Endometrial microvascular endothelial cells (primary cell): ENCODE measurements around the gene NUBPL. TPM values are rescaled to one million over a fixed set of nuclear protein-coding genes. Genes with fewer than 3 reads are reported as not detected.
"Not testable (repeated sequence)": the region's sequence is repeated elsewhere in the genome, so short reads cannot be mapped to it uniquely, and the experiment has no call there.

ENCODE experiments used
- in situ Hi-C: cut with HindIII; loops from 2 replicates; pipeline ENCODE4 v1.10.0; 2017; ENCODE audit warnings: low sequenced_read_pairs, low pct_unique_long_range_greater_than_20kb; ENCODE audit errors: inconsistent ontology term
- total RNA-seq: library from RNA; depleted of rRNA; stranded (reverse); fragments of >200 nt; gene quantifications from one replicate; pipeline ENCODE4 v1.2.3, GENCODE V29; 2015; ENCODE audit errors: inconsistent ontology term

The NUBPL gene
- total RNA-seq, 1 donor from 2014 or later = 6.6 TPM

- in situ Hi-C loops = not testable (repeated sequence)
These were observed 91.7 kb downstream of the NUBPL start for GRCh38 chr14:31652900-31653299.

GRCh38 chr14:31657917-31658316, 96.7 kb downstream of the NUBPL start:
- in situ Hi-C loops = no loop called here

DNA sequence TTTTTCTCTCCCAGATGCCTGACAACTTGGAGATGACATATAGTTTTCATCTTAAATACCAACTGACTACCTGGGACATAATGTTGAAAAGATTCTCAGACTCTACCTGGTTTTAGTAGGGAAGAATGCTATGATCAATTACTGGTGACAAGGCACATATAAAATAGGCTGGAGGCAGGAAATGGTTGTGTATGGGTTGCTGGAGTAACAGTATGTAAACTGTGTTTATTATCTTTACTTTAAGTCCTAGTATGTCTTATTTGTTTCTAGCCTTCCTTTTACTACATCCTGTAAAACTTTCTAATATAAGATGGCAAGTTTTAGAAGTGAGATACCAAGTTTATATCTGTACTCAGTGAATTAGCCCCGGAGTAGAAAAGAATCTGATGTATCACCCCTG, 98.1 kb downstream of the NUBPL start:
- in situ Hi-C loops = no loop called here

- in situ Hi-C loops = no loop called here
These were observed 99.0 kb downstream of the NUBPL start for GRCh38 chr14:31660191-31660590.

DNA sequence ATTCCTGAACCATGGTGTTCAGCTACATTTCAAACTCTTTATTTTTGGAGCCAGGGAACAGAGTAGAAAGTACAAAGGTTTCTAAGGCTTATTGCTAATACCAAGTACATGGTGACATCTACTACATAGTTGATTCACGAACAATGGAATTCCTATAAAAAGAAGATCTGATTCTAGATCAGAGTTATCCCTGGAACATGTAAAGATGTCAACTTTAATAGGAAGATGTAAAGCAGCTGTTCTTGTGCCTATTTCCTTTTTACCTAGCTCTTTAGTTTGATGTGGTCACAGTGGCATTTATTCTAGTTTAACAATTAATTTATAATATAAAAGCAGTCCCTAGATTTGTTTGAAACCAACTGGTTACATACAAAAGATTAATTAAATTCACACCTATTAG, 99.5 kb downstream of the NUBPL start:
- in situ Hi-C loops = no loop called here

DNA sequence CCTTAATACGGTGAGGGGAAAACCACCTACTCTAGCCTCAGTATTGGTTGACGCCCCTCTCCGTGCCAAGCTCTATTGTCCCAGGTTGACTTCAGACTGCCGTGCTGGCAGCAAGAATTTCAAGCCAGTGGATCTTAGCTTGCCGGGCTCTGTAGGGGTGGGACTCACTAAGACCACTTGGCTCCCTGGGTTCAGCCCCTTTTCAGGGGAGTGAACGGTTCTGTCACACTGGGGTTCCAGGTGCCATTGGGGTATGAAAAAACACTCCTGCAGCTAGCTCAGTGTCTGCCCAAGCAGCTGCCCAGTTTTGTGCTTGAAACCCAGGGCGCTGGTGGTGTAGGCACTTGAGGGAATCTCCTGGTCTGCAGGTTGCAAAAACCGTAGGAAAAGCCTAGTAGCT, 107.1 kb downstream of the NUBPL start:
- in situ Hi-C loops = no loop called here

DNA sequence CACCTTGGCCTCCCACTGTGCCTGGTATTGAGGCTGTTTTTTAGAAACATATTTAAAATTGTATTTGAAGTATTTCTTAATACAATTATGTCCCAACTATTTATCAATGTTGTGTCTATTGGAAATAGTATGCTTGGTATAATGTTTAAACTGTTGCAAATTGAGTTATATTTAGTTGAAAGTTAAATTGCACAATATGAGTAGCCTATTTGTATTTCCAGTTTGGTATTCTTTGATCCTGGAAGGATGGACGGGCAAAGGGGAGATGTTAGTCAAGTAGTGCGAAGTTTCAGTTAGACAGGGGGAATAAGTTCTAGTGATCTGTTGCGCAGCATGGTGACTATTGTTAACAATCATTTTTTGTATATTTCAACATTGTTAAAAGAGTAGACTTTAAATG, 111.5 kb downstream of the NUBPL start:
- in situ Hi-C loops = no loop called here

DNA sequence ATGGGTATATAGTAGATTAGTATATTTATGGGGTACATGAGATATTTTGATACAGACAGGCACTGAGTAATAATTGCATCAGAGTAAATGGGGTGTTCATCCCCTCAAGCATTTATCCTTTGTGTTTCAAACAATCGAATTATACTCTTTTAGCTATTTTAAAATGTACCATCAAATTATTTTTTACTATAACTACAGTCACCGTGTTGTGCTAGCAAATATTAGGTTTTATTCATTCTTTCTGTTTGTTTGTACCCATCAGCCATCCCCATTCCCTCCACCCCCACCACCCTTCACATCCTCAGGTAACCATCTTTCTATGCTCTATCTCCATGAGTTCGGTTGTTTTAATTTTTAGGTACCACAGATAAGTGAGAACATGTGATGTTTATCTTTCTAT, 115.8 kb downstream of the NUBPL start:
- in situ Hi-C loops = no loop called here

GRCh38 chr14:31677630-31678029, 116.4 kb downstream of the NUBPL start:
- in situ Hi-C loops = no loop called here

- in situ Hi-C loops = no loop called here
These were observed 117.4 kb downstream of the NUBPL start for GRCh38 chr14:31678421-31679249.

DNA sequence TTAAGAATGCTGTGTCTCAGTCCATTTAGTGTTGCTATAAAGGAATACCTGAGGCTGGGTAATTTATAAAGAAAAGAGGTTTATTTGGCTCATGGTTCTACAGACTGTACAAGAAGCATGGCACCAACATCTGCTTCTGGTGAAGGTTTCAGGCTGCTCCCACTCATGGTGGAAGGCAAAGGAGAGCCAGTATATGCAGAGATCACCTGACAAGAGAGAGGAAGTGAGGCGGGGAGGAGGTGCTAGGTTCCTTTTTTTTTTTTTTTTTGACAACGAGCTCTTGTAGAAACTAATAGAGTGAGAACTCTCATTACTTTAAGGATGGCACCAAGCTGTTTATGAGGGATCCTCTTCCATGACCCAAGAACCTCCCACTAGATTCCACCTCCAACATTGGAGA, 121.6 kb downstream of the NUBPL start:
- in situ Hi-C loops = no loop called here

DNA sequence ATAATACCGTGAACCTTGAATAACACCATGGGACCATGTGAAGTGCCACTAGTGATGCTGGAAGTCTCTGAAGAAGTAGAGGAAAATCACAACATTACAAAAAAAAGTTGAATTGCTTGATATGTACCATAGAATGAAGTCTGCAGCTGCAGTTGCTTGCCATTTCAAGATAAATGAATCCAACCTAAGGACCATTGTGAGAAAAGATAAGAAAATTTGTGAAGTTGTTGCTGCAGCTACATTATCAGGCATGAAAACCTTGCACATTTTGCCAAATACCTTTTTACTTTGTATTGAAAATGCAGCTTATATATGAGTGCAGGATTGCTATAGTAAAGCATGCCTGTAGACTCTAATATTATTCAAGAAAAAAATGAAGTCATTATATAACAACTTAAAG, 126.5 kb downstream of the NUBPL start:
- in situ Hi-C loops = no loop called here

DNA sequence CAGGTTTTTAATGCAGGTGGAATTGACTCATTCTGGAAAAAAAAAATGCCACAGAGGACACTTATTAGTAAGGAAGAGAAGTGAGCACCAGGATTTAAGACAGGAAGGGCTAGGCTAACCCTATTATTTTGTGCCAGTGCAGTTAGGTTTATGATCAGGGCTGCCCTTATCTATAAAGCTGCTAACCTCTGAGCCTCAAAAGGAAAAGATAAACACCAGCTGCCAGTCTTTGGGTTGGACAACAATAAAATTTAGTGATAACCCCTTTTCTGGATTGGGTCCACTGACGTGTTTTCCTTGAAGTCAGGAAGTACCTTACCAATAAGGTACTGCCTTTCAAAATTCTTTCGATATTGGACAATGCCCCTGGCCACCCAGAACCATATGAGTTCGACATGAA, 128.9 kb downstream of the NUBPL start:
- in situ Hi-C loops = no loop called here

GRCh38 chr14:31692376-31692781, 131.2 kb downstream of the NUBPL start:
- in situ Hi-C loops = no loop called here

- in situ Hi-C loops = no loop called here
These were observed 135.2 kb downstream of the NUBPL start for GRCh38 chr14:31696378-31696777.

GRCh38 chr14:31699809-31700208, 138.6 kb downstream of the NUBPL start:
- in situ Hi-C loops = no loop called here

- in situ Hi-C loops = no loop called here
These were observed 139.3 kb downstream of the NUBPL start for GRCh38 chr14:31700282-31701074.

- in situ Hi-C loops = no loop called here
These were observed 140.9 kb downstream of the NUBPL start for GRCh38 chr14:31702130-31702529.

GRCh38 chr14:31703056-31703455, 141.9 kb downstream of the NUBPL start:
- in situ Hi-C loops = no loop called here

GRCh38 chr14:31705731-31706130, 144.5 kb downstream of the NUBPL start:
- in situ Hi-C loops = no loop called here
